NCI-H1105 treated with DMSO at 0.1 percent for 48 hours (cell line): ENCODE data around the gene ARAP2.
A peak's percentile ranks its signal among the peaks of the same experiment; 100 is the strongest.

ENCODE experiments used
- DNase-seq: peaks from one replicate; lab custom pipeline; 2025; lab: John Stamatoyannopoulos, UW

ARAP2 gene

GRCh38 chr4:36244257-36245082 lies at the start of gene ARAP2:
TSS of gene ARAP2 (minus strand) at chr4:36244514. CDS start at chr4:36229486, 15,028 bp downstream.
- peak; percentile 66 for DNase-seq

- DNase-seq, result peak; percentile 71
Measured at GRCh38 chr4:36292556-36293188, 48.4 kb upstream of the ARAP2 start.

- DNase-seq, result peak; percentile 62
Measured at GRCh38 chr4:36290641-36291040, 46.3 kb upstream of the ARAP2 start.

GRCh38 chr4:36288731-36289426 lies 44.6 kb upstream of the ARAP2 start:
- no peak for DNase-seq

- no peak for DNase-seq
Measured at GRCh38 chr4:36286481-36286871, 42.2 kb upstream of the ARAP2 start.

- DNase-seq, result no peak
Measured at GRCh38 chr4:36285784-36286480, 41.6 kb upstream of the ARAP2 start.

- DNase-seq, result no peak
Measured at GRCh38 chr4:36283912-36284465, 39.7 kb upstream of the ARAP2 start.

- DNase-seq, result no peak
Measured at GRCh38 chr4:36282503-36283030, 38.3 kb upstream of the ARAP2 start.

- DNase-seq, result no peak
Measured at GRCh38 chr4:36281384-36282106, 37.2 kb upstream of the ARAP2 start, which contains the start of gene DTHD1. TSS of gene DTHD1 (plus strand) at chr4:36281616. CDS start at chr4:36281759, 143 bp downstream.

GRCh38 chr4:36280555-36280954 lies 36.2 kb upstream of the ARAP2 start:
- DNase-seq, result no peak

GRCh38 chr4:36278789-36279188 lies 34.5 kb upstream of the ARAP2 start:
- no peak for DNase-seq

GRCh38 chr4:36277533-36277932 lies 33.2 kb upstream of the ARAP2 start:
- DNase-seq, result no peak

GRCh38 chr4:36274158-36274557 lies 29.8 kb upstream of the ARAP2 start:
- DNase-seq, result no peak

GRCh38 chr4:36273276-36273675 lies 29.0 kb upstream of the ARAP2 start:
- no peak for DNase-seq

GRCh38 chr4:36269533-36270173 lies 25.3 kb upstream of the ARAP2 start:
- no peak for DNase-seq

GRCh38 chr4:36269101-36269500 lies 24.8 kb upstream of the ARAP2 start:
- DNase-seq, result no peak

- no peak for DNase-seq
Measured at GRCh38 chr4:36267486-36268268, 23.4 kb upstream of the ARAP2 start.

- no peak for DNase-seq
Measured at GRCh38 chr4:36264207-36264826, 20.0 kb upstream of the ARAP2 start.

- no peak for DNase-seq
Measured at GRCh38 chr4:36260731-36261130, 16.4 kb upstream of the ARAP2 start.
